CD4-positive, alpha-beta T cell treated with Interleukin-6 for 4 hours (primary cell): ENCODE results near the gene DEPDC7.
"Not testable (repeated sequence)": the region's sequence is repeated elsewhere in the genome, so short reads cannot be mapped to it uniquely, and the experiment has no call there.

Experiments used
- DNase-seq: peaks from one replicate; pipeline ENCODE4 v3.0.0-alpha.2; 2020; ENCODE audit warnings: mixed read lengths

Gene DEPDC7

GRCh38 chr11:33027233-33027632 lies 11.6 kb downstream of the DEPDC7 start:
- DNase-seq, result no peak

GRCh38 chr11:33027846-33028536 lies 12.3 kb downstream of the DEPDC7 start:
- no peak for DNase-seq

GRCh38 chr11:33028537-33028914 lies 12.8 kb downstream of the DEPDC7 start:
- DNase-seq, result no peak

- not testable (repeated sequence) for DNase-seq
These were observed 13.5 kb downstream of the DEPDC7 start for GRCh38 chr11:33029218-33029617.

GRCh38 chr11:33033493-33033892 lies 17.8 kb downstream of the DEPDC7 start:
- no peak for DNase-seq

GRCh38 chr11:33035011-33035410 lies 19.3 kb downstream of the DEPDC7 start:
- no peak for DNase-seq

- peak; percentile 87 for DNase-seq
These were observed 23.8 kb downstream of the DEPDC7 start, which contains the start of gene TCP11L1 for GRCh38 chr11:33039274-33040032. TSS of gene TCP11L1 (plus strand) at chr11:33039572. CDS start at chr11:33043774, 4,202 bp downstream.

- DNase-seq, result peak; percentile 22
These were observed 24.6 kb downstream of the DEPDC7 start for GRCh38 chr11:33040033-33040861.

GRCh38 chr11:33040862-33041453 lies 25.3 kb downstream of the DEPDC7 start:
- DNase-seq, result no peak

- DNase-seq, result no peak
These were observed 27.6 kb downstream of the DEPDC7 start for GRCh38 chr11:33043221-33043830.

- DNase-seq, result no peak
These were observed 28.6 kb downstream of the DEPDC7 start for GRCh38 chr11:33044285-33044756.

- DNase-seq, result no peak
These were observed 30.0 kb downstream of the DEPDC7 start for GRCh38 chr11:33045551-33046255.

GRCh38 chr11:33048701-33049100 lies 33.0 kb downstream of the DEPDC7 start:
- not testable (repeated sequence) for DNase-seq

- DNase-seq, result not testable (repeated sequence)
These were observed 34.1 kb downstream of the DEPDC7 start for GRCh38 chr11:33049565-33050408.

GRCh38 chr11:33052231-33052630 lies 36.6 kb downstream of the DEPDC7 start:
- no peak for DNase-seq

- no peak for DNase-seq
These were observed 39.7 kb downstream of the DEPDC7 start for GRCh38 chr11:33055375-33055774.

GRCh38 chr11:33057284-33057683 lies 41.6 kb downstream of the DEPDC7 start:
- no peak for DNase-seq

GRCh38 chr11:33059331-33060007 lies 43.8 kb downstream of the DEPDC7 start:
- DNase-seq, result no peak

GRCh38 chr11:33060271-33060670 lies 44.6 kb downstream of the DEPDC7 start:
- no peak for DNase-seq

- no peak for DNase-seq
These were observed 46.5 kb downstream of the DEPDC7 start for GRCh38 chr11:33062137-33062536.
